ENCODE measurements around the gene NUDT2.

DNA sequence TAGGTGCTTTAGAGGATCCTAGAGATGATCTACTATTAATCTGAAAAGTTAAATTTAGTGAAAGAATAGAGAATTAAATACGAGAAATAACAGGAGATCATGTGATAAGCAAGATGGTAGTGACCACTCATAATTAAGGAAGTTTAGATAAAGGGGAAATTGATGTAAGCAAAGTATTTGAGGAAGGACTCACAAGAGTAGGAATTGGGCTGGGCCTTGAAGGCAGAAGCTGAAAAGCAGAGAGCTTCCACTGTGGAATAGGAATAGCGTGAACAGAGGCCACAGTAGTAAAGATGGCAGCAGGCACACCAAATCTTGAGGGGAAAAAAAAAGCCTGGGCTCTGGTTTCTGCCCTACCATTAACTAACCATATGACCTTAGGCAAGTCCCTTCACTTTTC, 38.3 kb upstream of the NUDT2 start:
- TF ChIP-seq, protein P1, sequence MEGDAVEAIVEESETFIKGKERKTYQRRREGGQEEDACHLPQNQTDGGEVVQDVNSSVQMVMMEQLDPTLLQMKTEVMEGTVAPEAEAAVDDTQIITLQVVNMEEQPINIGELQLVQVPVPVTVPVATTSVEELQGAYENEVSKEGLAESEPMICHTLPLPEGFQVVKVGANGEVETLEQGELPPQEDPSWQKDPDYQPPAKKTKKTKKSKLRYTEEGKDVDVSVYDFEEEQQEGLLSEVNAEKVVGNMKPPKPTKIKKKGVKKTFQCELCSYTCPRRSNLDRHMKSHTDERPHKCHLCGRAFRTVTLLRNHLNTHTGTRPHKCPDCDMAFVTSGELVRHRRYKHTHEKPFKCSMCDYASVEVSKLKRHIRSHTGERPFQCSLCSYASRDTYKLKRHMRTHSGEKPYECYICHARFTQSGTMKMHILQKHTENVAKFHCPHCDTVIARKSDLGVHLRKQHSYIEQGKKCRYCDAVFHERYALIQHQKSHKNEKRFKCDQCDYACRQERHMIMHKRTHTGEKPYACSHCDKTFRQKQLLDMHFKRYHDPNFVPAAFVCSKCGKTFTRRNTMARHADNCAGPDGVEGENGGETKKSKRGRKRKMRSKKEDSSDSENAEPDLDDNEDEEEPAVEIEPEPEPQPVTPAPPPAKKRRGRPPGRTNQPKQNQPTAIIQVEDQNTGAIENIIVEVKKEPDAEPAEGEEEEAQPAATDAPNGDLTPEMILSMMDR (IDR thresholded peaks at IDR 0.05) = no peak
- no peak for TF ChIP-seq POLR2A (IDR thresholded peaks at IDR 0.05)

Data from thyroid gland (tissue), 4 donors.